IMR-90 (cell line): ENCODE results near the gene IL2RA. TPM values are rescaled to one million over a fixed set of nuclear protein-coding genes. Genes with fewer than 3 reads are reported as not detected.

Experiments
- ATAC-seq: fragments of 200-7000 bp; cut with Tn5 transposase; 2 replicates; pipeline ENCODE4 v1.9.1; 2020; ENCODE audit warnings: low read depth, mild to moderate bottlenecking, moderate library complexity
- BruUV-seq: library from RNA; stranded (reverse); fragments of 400-500 nt; replicated peaks from 2 replicates; lab custom pipeline; 2021; lab: Mats Ljungman, UMichigan
- CTCF ChIA-PET: fragments of 300-600 bp; formaldehyde crosslinking; extraction: SDS; loops from one replicate; lab custom pipeline; 2021; ENCODE audit warnings: antibody characterized with exemption; lab: Yijun Ruan, JAX
- POLR2A ChIA-PET: fragments of 300-600 bp; sonication (Branson Sonifier 250); formaldehyde crosslinking; loops from one replicate; lab custom pipeline; 2022; ENCODE audit warnings: antibody characterized with exemption; ENCODE audit not compliant: unreplicated experiment; lab: Charles Lee
- DNase-seq: peaks from one replicate; pipeline ENCODE4 v3.0.0; 2013
- H2AFZ ChIP-seq: replicated peaks from 2 replicates; pipeline ENCODE3; 2013; ENCODE audit warnings: low read length, mild to moderate bottlenecking; ENCODE audit not compliant: poor library complexity
- H2AK5ac ChIP-seq: 2 replicates; pipeline ENCODE4 v1.6.1; 2013; ENCODE audit warnings: low read depth, low read length, inconsistent platforms
- H2AK9ac ChIP-seq: replicated peaks from 2 replicates; pipeline ENCODE3; 2013; ENCODE audit warnings: mild to moderate bottlenecking, low read depth, low read length, moderate library complexity; ENCODE audit not compliant: poor library complexity
- H2BK120ac ChIP-seq: 2 replicates; pipeline ENCODE4 v1.6.1; 2013; ENCODE audit warnings: low read depth, low read length, inconsistent platforms
- H2BK15ac ChIP-seq: 3 replicates; pipeline ENCODE4 v1.6.1; 2013; ENCODE audit warnings: low read depth, low read length, inconsistent platforms
- H2BK20ac ChIP-seq: 2 replicates; pipeline ENCODE4 v1.6.1; 2013; ENCODE audit warnings: low read depth, mild to moderate bottlenecking, inconsistent platforms, low read length, moderate library complexity
- H2BK5ac ChIP-seq: 2 replicates; pipeline ENCODE4 v1.6.1; 2013; ENCODE audit warnings: mild to moderate bottlenecking, low read depth, low read length, inconsistent platforms; ENCODE audit not compliant: poor library complexity, severe bottlenecking
- H3K14ac ChIP-seq: replicated peaks from 2 replicates; pipeline ENCODE4 v1.6.1; 2013; ENCODE audit warnings: low read depth, low read length, inconsistent platforms
- H3K18ac ChIP-seq: 2 replicates; pipeline ENCODE4 v1.6.1; 2013; ENCODE audit warnings: low read depth, low read length, control low read depth
- H3K23ac ChIP-seq: 2 replicates; pipeline ENCODE4 v1.6.1; 2013; ENCODE audit warnings: low read depth, low read length, inconsistent platforms
- H3K27ac ChIP-seq: 2 replicates; pipeline ENCODE4 v1.5.1; 2013; ENCODE audit warnings: mild to moderate bottlenecking, control low read depth, low read length; ENCODE audit not compliant: insufficient read depth
- H3K27me3 ChIP-seq: 2 replicates; pipeline ENCODE4 v1.6.1; 2013; ENCODE audit warnings: low read length; ENCODE audit not compliant: control insufficient read depth, insufficient read depth
- H3K36me3 ChIP-seq: 2 replicates; pipeline ENCODE4 v1.6.1; 2013; ENCODE audit warnings: low read length, mixed read lengths; ENCODE audit not compliant: control insufficient read depth, insufficient read depth
- H3K4ac ChIP-seq: 2 replicates; pipeline ENCODE4 v1.6.1; 2013; ENCODE audit warnings: low read depth, low read length, inconsistent platforms
- H3K4me1 ChIP-seq: 2 replicates; pipeline ENCODE4 v1.6.1; 2013; ENCODE audit warnings: low read length, mixed read lengths; ENCODE audit not compliant: control insufficient read depth, insufficient read depth
- H3K4me2 ChIP-seq: 2 replicates; pipeline ENCODE4 v1.6.1; 2013; ENCODE audit warnings: low read depth, mild to moderate bottlenecking, control low read depth, low read length, moderate library complexity
- H3K4me3 ChIP-seq: 2 replicates; pipeline ENCODE4 v1.5.1; 2013; ENCODE audit warnings: low read depth, mild to moderate bottlenecking, control low read depth, low read length, moderate library complexity; ENCODE audit not compliant: insufficient read depth
- H3K56ac ChIP-seq: 2 replicates; pipeline ENCODE4 v1.6.1; 2013; ENCODE audit warnings: low read length, inconsistent platforms; ENCODE audit not compliant: insufficient read depth; ENCODE audit errors: extremely low read depth
- H3K79me1 ChIP-seq, 2 experiments: 2 replicates each; pipeline ENCODE4 v1.6.1; 2013; ENCODE audit warnings: low read length in 2 of 2, inconsistent platforms in 1 of 2, low read depth in 1 of 2
- H3K9ac ChIP-seq: 2 replicates; pipeline ENCODE4 v1.6.1; 2013; ENCODE audit warnings: low read depth, low read length, control low read depth
- H3K9me1 ChIP-seq: 2 replicates; pipeline ENCODE4 v1.6.1; 2013; ENCODE audit warnings: low read length, inconsistent platforms; ENCODE audit not compliant: insufficient read depth
- H3K9me3 ChIP-seq: 2 replicates; pipeline ENCODE4 v1.6.1; 2013; ENCODE audit warnings: low read length; ENCODE audit not compliant: control insufficient read depth, insufficient read depth
- H4K20me1 ChIP-seq: 2 replicates; pipeline ENCODE4 v1.6.1; 2013; ENCODE audit warnings: low read length, inconsistent platforms; ENCODE audit not compliant: insufficient read depth
- H4K5ac ChIP-seq: 2 replicates; pipeline ENCODE4 v1.6.1; 2013; ENCODE audit warnings: mild to moderate bottlenecking, low read depth, low read length, control low read depth
- H4K8ac ChIP-seq, 2 experiments: 2 replicates each; pipeline ENCODE4 v1.6.1; 2013; ENCODE audit warnings: low read depth in 2 of 2, low read length in 2 of 2, control low read depth in 1 of 2, inconsistent platforms in 1 of 2
- H4K91ac ChIP-seq: 2 replicates; pipeline ENCODE4 v1.6.1; 2013; ENCODE audit warnings: low read depth, low read length, inconsistent platforms; ENCODE audit not compliant: insufficient read depth
- BHLHE40 ChIP-seq: fragments of 150-350 bp; IDR thresholded peaks from 2 replicates; pipeline ENCODE4 v1.6.1; 2016; ENCODE audit warnings: mild to moderate bottlenecking, low read depth, low read length
- CEBPB ChIP-seq: IDR thresholded peaks from 2 replicates; pipeline ENCODE4 v1.6.1; 2012; ENCODE audit warnings: low read depth, low read length, improper control_type of control experiment
- CHD1 ChIP-seq: IDR thresholded peaks from 2 replicates; pipeline ENCODE4 v1.6.1; 2012; ENCODE audit warnings: low read depth, low read length, improper control_type of control experiment
- CTCF ChIP-seq: conservative IDR thresholded peaks from 2 replicates; pipeline ENCODE4 v1.5.1; 2012; ENCODE audit warnings: mild to moderate bottlenecking, low read depth, low read length, improper control_type of control experiment
- ELK1 ChIP-seq: fragments of 150-350 bp; IDR thresholded peaks from 2 replicates; pipeline ENCODE4 v1.6.1; 2016; ENCODE audit warnings: low read depth, mild to moderate bottlenecking, low read length, moderate library complexity, borderline replicate concordance
- FOS ChIP-seq: fragments of 150-350 bp; IDR thresholded peaks from 2 replicates; pipeline ENCODE4 v1.6.1; 2016; ENCODE audit warnings: low read depth, low read length
- MAFK ChIP-seq: IDR thresholded peaks from 2 replicates; pipeline ENCODE4 v1.6.1; 2012; ENCODE audit warnings: low read depth, low read length, improper control_type of control experiment
- MXI1 ChIP-seq: IDR thresholded peaks from 2 replicates; pipeline ENCODE4 v1.6.1; 2012; ENCODE audit warnings: low read depth, mild to moderate bottlenecking, low read length, moderate library complexity, borderline replicate concordance
- NFE2L2 ChIP-seq: fragments of 150-350 bp; IDR thresholded peaks from 2 replicates; pipeline ENCODE4 v1.6.1; 2016; ENCODE audit warnings: low read depth, mild to moderate bottlenecking, low read length
- POLR2A ChIP-seq: IDR thresholded peaks from 2 replicates; pipeline ENCODE4 v1.6.1; 2012; ENCODE audit warnings: mild to moderate bottlenecking, low read depth, low read length
- RAD21 ChIP-seq: IDR thresholded peaks from 2 replicates; pipeline ENCODE4 v1.6.1; 2012; ENCODE audit warnings: low read length, improper control_type of control experiment
- RCOR1 ChIP-seq: IDR thresholded peaks from 2 replicates; pipeline ENCODE4 v1.6.1; 2012; ENCODE audit warnings: mild to moderate bottlenecking, low read length, improper control_type of control experiment; ENCODE audit not compliant: insufficient replicate concordance
- SMC3 ChIP-seq: fragments of 150-350 bp; IDR thresholded peaks from 2 replicates; pipeline ENCODE4 v1.6.1; 2016; ENCODE audit warnings: low read depth, mild to moderate bottlenecking, antibody characterized with exemption, low read length, moderate library complexity
- USF2 ChIP-seq: fragments of 150-350 bp; IDR thresholded peaks from 2 replicates; pipeline ENCODE4 v1.6.1; 2017; ENCODE audit warnings: mild to moderate bottlenecking, antibody characterized with exemption, low read length, low read depth
- WGBS, 2 experiments: methylation state at CpG; one replicate each; pipeline versions ENCODE4 v1.1.5 to v1.1.7; 2013; ENCODE audit warnings: missing lambda C conversion rate in 2 of 2; ENCODE audit not compliant: insufficient read length in 1 of 2; ENCODE audit errors: extremely low coverage in 2 of 2; 5-methylcytosine and 5-hydroxymethylcytosine counted together
- dilution Hi-C: fragments of 300-500 bp; cut with HindIII; formaldehyde crosslinking; loops from one replicate; pipeline ENCODE4 v1.14.3; 2018; ENCODE audit warnings: low sequenced_read_pairs; ENCODE audit not compliant: unreplicated experiment
- in situ Hi-C: fragments of 300-500 bp; cut with MboI; formaldehyde crosslinking; loops from 3 replicates; pipeline ENCODE4 v1.14.3; 2019; ENCODE audit warnings: low sequenced_read_pairs, inconsistent platforms, mixed read lengths
- intact Hi-C: fragments of 100-400 bp; cut with micrococcal nuclease; formaldehyde crosslinking; loops from 2 replicates; pipeline ENCODE4 v1.10.0; 2022
- polyA plus RNA-seq, 3 experiments: library from polyadenylated mRNA; depleted of rRNA; stranded (reverse); fragments of >200 nt; gene quantifications; 2 replicates each; pipeline ENCODE4 v1.2.3, GENCODE V29; 2012; ENCODE audit warnings: low replicate concordance in 1 of 3
- total RNA-seq: library from RNA; depleted of rRNA; stranded (reverse); fragments of >200 nt; gene quantifications from 2 replicates; pipeline ENCODE4 v1.2.3, GENCODE V29; 2012

The IL2RA gene
- total and polyA plus RNA-seq, 2 of the 4 experiments (the other 2 are of a cell fraction), result not detected

GRCh38 chr10:6103591-6103990 lies 41.4 kb upstream of the IL2RA start:
- dilution Hi-C loops (no loop called here), intact Hi-C loops (no loop called here), in situ Hi-C loops (no loop called here)
- DNase-seq, result no peak
- no peak overlapping the region for H2AK9ac ChIP-seq
- POLR2A ChIA-PET, result no interaction called here
- no peak overlapping the region for H3K4ac ChIP-seq
- H3K4me2 ChIP-seq, result no peak overlapping the region
- no TSS peak for BruUV-seq
- peaks cover 8% of the 10 kb centered on the region for H4K20me1 ChIP-seq
- no peak for TF ChIP-seq FOS
- TF ChIP-seq CTCF, result no peak
- no peak for TF ChIP-seq MAFK
- no peak for TF ChIP-seq POLR2A
- no peak for TF ChIP-seq USF2
- no peak for TF ChIP-seq NFE2L2
- no peak for TF ChIP-seq ELK1
- no peak for TF ChIP-seq BHLHE40
- no peak for TF ChIP-seq SMC3
- no peak for TF ChIP-seq CHD1
- TF ChIP-seq RAD21, result no peak
- no peak for TF ChIP-seq RCOR1
- TF ChIP-seq MXI1, result no peak
- TF ChIP-seq CEBPB, result no peak
- no peak overlapping the region for H3K4me3 ChIP-seq
- no peak overlapping the region for H3K56ac ChIP-seq
- H3K9me3 ChIP-seq, result no peaks in the 10 kb centered on the region
- CTCF ChIA-PET, result no interaction called here
- no peaks in the 10 kb centered on the region for H3K4me1 ChIP-seq
- H2BK5ac ChIP-seq, result no peak overlapping the region
- H2AFZ ChIP-seq, result no peak overlapping the region
- no peak overlapping the region for H2BK20ac ChIP-seq
- H3K36me3 ChIP-seq, result peaks cover 26% of the 10 kb centered on the region
- no peak overlapping the region for H3K23ac ChIP-seq
- no peak overlapping the region for H3K14ac ChIP-seq
- H4K8ac ChIP-seq, result no peak overlapping the region
- H2BK15ac ChIP-seq, result no peak overlapping the region
- H3K18ac ChIP-seq, result no peak overlapping the region
- ATAC-seq, result no peak
- no peaks in the 10 kb centered on the region for H3K9me1 ChIP-seq
- H4K91ac ChIP-seq, result no peak overlapping the region
- no peak overlapping the region for H4K5ac ChIP-seq
- no peak overlapping the region for H2BK120ac ChIP-seq
- H3K9ac ChIP-seq, result no peak overlapping the region
- WGBS, 2 experiments, result 97% methylated on average over 5 of the region's 8 CpGs; no CpG with 5 or more reads in 1 of the 2 experiments
- no peak overlapping the region for H3K27ac ChIP-seq
- no peak overlapping the region for H2AK5ac ChIP-seq
- H3K79me1 ChIP-seq, result peaks cover 24 to 25% of the 10 kb centered on the region in 2 experiments
- no peaks in the 10 kb centered on the region for H3K27me3 ChIP-seq
